Esophagus muscularis mucosa (tissue), 4 donors: ENCODE results near the gene SLC26A1. TPM values are rescaled to one million over a fixed set of nuclear protein-coding genes. Genes with fewer than 3 reads are reported as not detected.

ENCODE experiments used
- DNase-seq: peaks from one replicate; pipeline ENCODE4 v3.0.0-alpha.2; 2017; ENCODE audit errors: extremely low spot score
- H3K27ac ChIP-seq, 4 donors: fragments of 200-600 bp; sonication (generic); replicated peaks in 1 of 4; 1 replicate in 3 of 4; 2 replicates in 1 of 4; pipeline ENCODE4 v1.5.1; 2016 to 2019; ENCODE audit warnings: mild to moderate bottlenecking in 1 of 4
- H3K27me3 ChIP-seq, 4 donors: fragments of 200-600 bp; sonication (generic); one replicate each; pipeline versions ENCODE4 v1.5.1 to v1.6.0; 2016 to 2019
- H3K36me3 ChIP-seq, 4 donors: fragments of 200-600 bp; sonication (generic); one replicate each; pipeline ENCODE4 v1.5.1; 2016 to 2019
- H3K4me1 ChIP-seq, 4 donors: fragments of 200-600 bp; sonication (generic); one replicate each; pipeline ENCODE4 v1.5.1; 2016 to 2019
- H3K4me3 ChIP-seq, 4 donors: fragments of 200-600 bp; sonication (generic); 1 replicate in 2 of 4; 2 replicates in 2 of 4; pipeline ENCODE4 v1.5.1; 2016 to 2019; ENCODE audit warnings: mild to moderate bottlenecking in 4 of 4, moderate library complexity in 1 of 4
- H3K9me3 ChIP-seq, 4 donors: fragments of 200-600 bp; sonication (generic); 1 replicate in 3 of 4; 2 replicates in 1 of 4; pipeline ENCODE4 v1.5.1; 2016 to 2019
- CTCF ChIP-seq, 3 experiments: fragments of 200-600 bp in 2 of 3; fragments of 450-650 bp in 1 of 3; sonication (generic) in 2 of 3; IDR thresholded peaks; one replicate each; pipeline ENCODE4 v1.5.1; 2017 to 2019; ENCODE audit warnings: antibody characterized with exemption in 3 of 3, mild to moderate bottlenecking in 2 of 3, moderate library complexity in 1 of 3
- EP300 ChIP-seq: sonication (generic); formaldehyde crosslinking; IDR thresholded peaks from one replicate; pipeline ENCODE4 v1.6.1; 2017; ENCODE audit warnings: antibody characterized with exemption
- POLR2A ChIP-seq: fragments of 450-650 bp; IDR thresholded peaks from one replicate; pipeline ENCODE4 v1.6.1; 2017; ENCODE audit warnings: antibody characterized with exemption, moderate library complexity, mild to moderate bottlenecking, low read depth
- POLR2AphosphoS5 ChIP-seq, 2 donors: sonication (generic); formaldehyde crosslinking; IDR thresholded peaks; one replicate each; pipeline ENCODE4 v1.6.1; 2017; ENCODE audit warnings: antibody characterized with exemption in 2 of 2
- WGBS: methylation state at CpG from one replicate; pipeline ENCODE4 v1.1.5; 2018; 5-methylcytosine and 5-hydroxymethylcytosine counted together
- intact Hi-C: fragments of 100-400 bp; cut with DNase I; formaldehyde crosslinking; loops from one replicate; pipeline ENCODE4 v1.15.1; 2023
- total RNA-seq, 4 donors: library from RNA; depleted of rRNA; stranded (reverse); fragments of >200 nt; gene quantifications; one replicate each; pipeline versions ENCODE4 v1.1.0 to v1.2.1, GENCODE V29; 2016

The SLC26A1 gene
- total RNA-seq, 4 donors from 2014 or later = 0.06 TPM; not detected in 3

GRCh38 chr4:956531-957230, 36.5 kb downstream of the SLC26A1 start:
- no peak for TF ChIP-seq CTCF (IDR thresholded peaks at IDR 0.05)
- no peak for TF ChIP-seq EP300
- no peak for TF ChIP-seq POLR2A
- no peak for TF ChIP-seq POLR2AphosphoS5 (IDR thresholded peaks at IDR 0.05)
- no peaks in the 10 kb centered on the region for H3K4me1 ChIP-seq
- no peak overlapping the region for H3K4me3 ChIP-seq
- DNase-seq = no peak
- intact Hi-C loops = no loop called here
- 84% methylated on average over 12 of the region's 14 CpGs for WGBS
- H3K9me3 ChIP-seq = no peaks in the 10 kb centered on the region
- peaks cover 7 to 96% (median 76%) of the 10 kb centered on the region in 4 donors for H3K36me3 ChIP-seq
- H3K27me3 ChIP-seq = no peaks in the 10 kb centered on the region
- no peak overlapping the region for H3K27ac ChIP-seq

GRCh38 chr4:955931-956381, 37.2 kb downstream of the SLC26A1 start:
- TF ChIP-seq CTCF (IDR thresholded peaks at IDR 0.05) (no peak), POLR2A (no peak)
- Histone ChIP-seq H3K9me3 (no peaks in the 10 kb centered on the region), H3K27ac (no peak overlapping the region), H3K4me3 (no peak overlapping the region), H3K4me1 (no peaks in the 10 kb centered on the region), H3K27me3 (no peaks in the 10 kb centered on the region), H3K36me3 (peaks cover 4 to 95% (median 77%) of the 10 kb centered on the region in 4 donors)
- no peak for DNase-seq
- WGBS = 88% methylated on average over 7 of the region's 12 CpGs
- intact Hi-C loops = no loop called here

GRCh38 chr4:955161-955921, 37.9 kb downstream of the SLC26A1 start:
- H3K4me1 ChIP-seq = no peaks in the 10 kb centered on the region
- TF ChIP-seq CTCF (IDR thresholded peaks at IDR 0.05) = no peak
- TF ChIP-seq EP300 = no peak
- no peak for TF ChIP-seq POLR2A
- TF ChIP-seq POLR2AphosphoS5 (IDR thresholded peaks at IDR 0.05) = no peak
- WGBS = 87% methylated on average over 21 of the region's 33 CpGs
- H3K36me3 ChIP-seq = peaks cover 4 to 89% (median 72%) of the 10 kb centered on the region in 4 donors
- no peaks in the 10 kb centered on the region for H3K9me3 ChIP-seq
- no peak for DNase-seq
- no peak overlapping the region for H3K27ac ChIP-seq
- H3K4me3 ChIP-seq = no peak overlapping the region
- intact Hi-C loops = no loop called here
- H3K27me3 ChIP-seq = no peaks in the 10 kb centered on the region

- H3K4me3 ChIP-seq = no peak overlapping the region
- intact Hi-C loops = no loop called here
- peaks cover 4 to 80% (median 67%) of the 10 kb centered on the region in 4 donors for H3K36me3 ChIP-seq
- no peak overlapping the region for H3K27ac ChIP-seq
- no peaks in the 10 kb centered on the region for H3K9me3 ChIP-seq
- no peaks in the 10 kb centered on the region for H3K27me3 ChIP-seq
- DNase-seq = no peak
- no peaks in the 10 kb centered on the region for H3K4me1 ChIP-seq
- no peak for TF ChIP-seq POLR2AphosphoS5 (IDR thresholded peaks at IDR 0.05)
- WGBS = 90% methylated on average over 17 of the region's 17 CpGs
Measured at GRCh38 chr4:954211-955020, 38.8 kb downstream of the SLC26A1 start.

GRCh38 chr4:953574-953915, 39.7 kb downstream of the SLC26A1 start:
- Histone ChIP-seq H3K4me3 (no peak overlapping the region), H3K27me3 (no peaks in the 10 kb centered on the region), H3K9me3 (no peaks in the 10 kb centered on the region), H3K27ac (no peak overlapping the region), H3K36me3 (peaks cover 4 to 72% (median 63%) of the 10 kb centered on the region in 4 donors), H3K4me1 (no peaks in the 10 kb centered on the region)
- no peak for DNase-seq
- no peak for TF ChIP-seq POLR2A
- no peak for TF ChIP-seq POLR2AphosphoS5 (IDR thresholded peaks at IDR 0.05)
- no peak for TF ChIP-seq CTCF (IDR thresholded peaks at IDR 0.05)
- TF ChIP-seq EP300 = no peak
- 97% methylated on average over 13 of the region's 13 CpGs for WGBS
- intact Hi-C loops = no loop called here
